Islet precursor cell (in vitro differentiated cells): ENCODE data around the gene ZDHHC14.
"Not testable (repeated sequence)": the region's sequence is repeated elsewhere in the genome, so short reads cannot be mapped to it uniquely, and the experiment has no call there.

ENCODE experiments used
- DNase-seq: peaks from one replicate; pipeline ENCODE4 v3.0.0-alpha.2; 2018

Gene ZDHHC14

GRCh38 chr6:157708239-157708638 is 327.2 kb downstream of the ZDHHC14 start:
- DNase-seq: no peak

- no peak for DNase-seq
Measured at GRCh38 chr6:157708933-157709332, 327.9 kb downstream of the ZDHHC14 start.

- DNase-seq: peak; percentile 78
Measured at GRCh38 chr6:157709555-157709954, 328.6 kb downstream of the ZDHHC14 start.

- no peak for DNase-seq
Measured at GRCh38 chr6:157710604-157711003, 329.6 kb downstream of the ZDHHC14 start.

GRCh38 chr6:157711060-157711459 is 330.1 kb downstream of the ZDHHC14 start:
- DNase-seq: no peak

- no peak for DNase-seq
Measured at GRCh38 chr6:157712585-157713295, 331.8 kb downstream of the ZDHHC14 start.

- DNase-seq: no peak
Measured at GRCh38 chr6:157713451-157714152, 332.6 kb downstream of the ZDHHC14 start.

GRCh38 chr6:157714153-157714490 is 333.1 kb downstream of the ZDHHC14 start:
- no peak for DNase-seq

GRCh38 chr6:157715728-157716164 is 334.8 kb downstream of the ZDHHC14 start:
- peak; percentile 65 for DNase-seq

GRCh38 chr6:157716251-157716995 is 335.4 kb downstream of the ZDHHC14 start:
- DNase-seq: no peak

GRCh38 chr6:157717340-157717748 is 336.4 kb downstream of the ZDHHC14 start:
- DNase-seq: no peak

GRCh38 chr6:157718503-157719187 is 337.7 kb downstream of the ZDHHC14 start:
- DNase-seq: no peak

GRCh38 chr6:157720964-157721363 is 340.0 kb downstream of the ZDHHC14 start:
- DNase-seq: not testable (repeated sequence)

- no peak for DNase-seq
Measured at GRCh38 chr6:157721426-157721825, 340.4 kb downstream of the ZDHHC14 start.

GRCh38 chr6:157721830-157722229 is 340.8 kb downstream of the ZDHHC14 start:
- DNase-seq: no peak

GRCh38 chr6:157723376-157723775 is 342.4 kb downstream of the ZDHHC14 start:
- no peak for DNase-seq

- no peak for DNase-seq
Measured at GRCh38 chr6:157724138-157724820, 343.3 kb downstream of the ZDHHC14 start.

- no peak for DNase-seq
Measured at GRCh38 chr6:157724960-157725741, 344.2 kb downstream of the ZDHHC14 start.

GRCh38 chr6:157725836-157726235 is 344.8 kb downstream of the ZDHHC14 start:
- DNase-seq: no peak

GRCh38 chr6:157726892-157727628 is 346.1 kb downstream of the ZDHHC14 start:
- no peak for DNase-seq
